SK-N-SH treated with all-trans-retinoic acid at 6 μM for 48 hours (cell line): Measurements from ENCODE around the gene HEPACAM2.

Source experiments
- ARNTL ChIP-seq: fragments of 450-650 bp; formaldehyde crosslinking; IDR thresholded peaks from 2 replicates; pipeline ENCODE4 v1.5.0; 2020; ENCODE audit warnings: low read depth, mild to moderate bottlenecking, moderate library complexity, borderline replicate concordance
- BACH2 ChIP-seq: fragments of 250-450 bp; sonication (Bioruptor Pico); IDR thresholded peaks from 2 replicates; pipeline ENCODE4 v1.9.0; 2021; ENCODE audit warnings: mild to moderate bottlenecking, borderline replicate concordance
- ESRRG ChIP-seq: fragments of 250-450 bp; sonication (Bioruptor Pico); IDR thresholded peaks from 2 replicates; pipeline ENCODE4 v1.6.1; 2021; ENCODE audit warnings: mild to moderate bottlenecking
- ISL1 ChIP-seq: fragments of 250-450 bp; sonication (Bioruptor Pico); IDR thresholded peaks from 2 replicates; pipeline ENCODE4 v2.1.2; 2022; ENCODE audit warnings: mild to moderate bottlenecking, moderate library complexity
- POU6F1 ChIP-seq: fragments of 250-450 bp; sonication (Bioruptor Pico); IDR thresholded peaks from 2 replicates; pipeline ENCODE4 v1.8.0; 2021; ENCODE audit warnings: low read depth, mild to moderate bottlenecking, moderate library complexity, borderline replicate concordance
- SNAI2 ChIP-seq: fragments of 250-450 bp; sonication (Bioruptor Pico); IDR thresholded peaks from 2 replicates; pipeline ENCODE4 v1.5.0; 2020; ENCODE audit warnings: mild to moderate bottlenecking, moderate library complexity
- TOX ChIP-seq: fragments of 250-450 bp; sonication (Bioruptor Pico); IDR thresholded peaks from 2 replicates; pipeline ENCODE4 v1.8.0; 2021; ENCODE audit warnings: mild to moderate bottlenecking, moderate library complexity, borderline replicate concordance
- ZC3H10 ChIP-seq: fragments of 250-450 bp; sonication (Bioruptor Pico); IDR thresholded peaks from 2 replicates; pipeline ENCODE4 v1.5.1; 2021; ENCODE audit warnings: mild to moderate bottlenecking, moderate library complexity
- ZFP30 ChIP-seq: fragments of 450-650 bp; formaldehyde crosslinking; IDR thresholded peaks from 2 replicates; pipeline ENCODE4 v1.5.0; 2022; ENCODE audit warnings: mild to moderate bottlenecking, moderate library complexity
- ZNF565 ChIP-seq: fragments of 450-650 bp; formaldehyde crosslinking; conservative IDR thresholded peaks from 2 replicates; pipeline ENCODE4 v1.5.0; 2020; ENCODE audit warnings: low read depth, mild to moderate bottlenecking, moderate library complexity
- ZNF70 ChIP-seq: fragments of 450-650 bp; formaldehyde crosslinking; IDR thresholded peaks from 2 replicates; pipeline ENCODE4 v1.5.0; 2020; ENCODE audit warnings: mild to moderate bottlenecking, moderate library complexity
- ZNF8 ChIP-seq: fragments of 450-650 bp; formaldehyde crosslinking; IDR thresholded peaks from 2 replicates; pipeline ENCODE4 v1.5.0; 2020; ENCODE audit warnings: mild to moderate bottlenecking, moderate library complexity
- TF ChIP-seq, protein P1 (sequence below): fragments of 250-450 bp; sonication (Bioruptor Pico); IDR thresholded peaks from 2 replicates; pipeline ENCODE4 v1.5.1; 2020; ENCODE audit warnings: low read depth, mild to moderate bottlenecking, moderate library complexity
- TF ChIP-seq, protein P2 (sequence below): fragments of 250-450 bp; sonication (Bioruptor Pico); IDR thresholded peaks from 2 replicates; pipeline ENCODE4 v1.8.0; 2020; ENCODE audit warnings: mild to moderate bottlenecking, moderate library complexity, borderline replicate concordance

GRCh38 chr7:93138576-93138975, 87.7 kb downstream of the HEPACAM2 start:
- TF ChIP-seq, protein P1, sequence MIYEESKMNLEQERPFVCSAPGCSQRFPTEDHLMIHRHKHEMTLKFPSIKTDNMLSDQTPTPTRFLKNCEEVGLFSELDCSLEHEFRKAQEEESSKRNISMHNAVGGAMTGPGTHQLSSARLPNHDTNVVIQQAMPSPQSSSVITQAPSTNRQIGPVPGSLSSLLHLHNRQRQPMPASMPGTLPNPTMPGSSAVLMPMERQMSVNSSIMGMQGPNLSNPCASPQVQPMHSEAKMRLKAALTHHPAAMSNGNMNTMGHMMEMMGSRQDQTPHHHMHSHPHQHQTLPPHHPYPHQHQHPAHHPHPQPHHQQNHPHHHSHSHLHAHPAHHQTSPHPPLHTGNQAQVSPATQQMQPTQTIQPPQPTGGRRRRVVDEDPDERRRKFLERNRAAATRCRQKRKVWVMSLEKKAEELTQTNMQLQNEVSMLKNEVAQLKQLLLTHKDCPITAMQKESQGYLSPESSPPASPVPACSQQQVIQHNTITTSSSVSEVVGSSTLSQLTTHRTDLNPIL (CRISPR knock-in tag): no peak
- TF ChIP-seq ESRRG (CRISPR knock-in tag): no peak
- TF ChIP-seq ZC3H10: no peak
- TF ChIP-seq BACH2 (CRISPR knock-in tag): no peak
- no peak for TF ChIP-seq ARNTL (CRISPR knock-in tag)
- TF ChIP-seq ZNF565 (CRISPR knock-in tag): no peak
- TF ChIP-seq ZFP30 (CRISPR knock-in tag): no peak
- TF ChIP-seq, protein P2, sequence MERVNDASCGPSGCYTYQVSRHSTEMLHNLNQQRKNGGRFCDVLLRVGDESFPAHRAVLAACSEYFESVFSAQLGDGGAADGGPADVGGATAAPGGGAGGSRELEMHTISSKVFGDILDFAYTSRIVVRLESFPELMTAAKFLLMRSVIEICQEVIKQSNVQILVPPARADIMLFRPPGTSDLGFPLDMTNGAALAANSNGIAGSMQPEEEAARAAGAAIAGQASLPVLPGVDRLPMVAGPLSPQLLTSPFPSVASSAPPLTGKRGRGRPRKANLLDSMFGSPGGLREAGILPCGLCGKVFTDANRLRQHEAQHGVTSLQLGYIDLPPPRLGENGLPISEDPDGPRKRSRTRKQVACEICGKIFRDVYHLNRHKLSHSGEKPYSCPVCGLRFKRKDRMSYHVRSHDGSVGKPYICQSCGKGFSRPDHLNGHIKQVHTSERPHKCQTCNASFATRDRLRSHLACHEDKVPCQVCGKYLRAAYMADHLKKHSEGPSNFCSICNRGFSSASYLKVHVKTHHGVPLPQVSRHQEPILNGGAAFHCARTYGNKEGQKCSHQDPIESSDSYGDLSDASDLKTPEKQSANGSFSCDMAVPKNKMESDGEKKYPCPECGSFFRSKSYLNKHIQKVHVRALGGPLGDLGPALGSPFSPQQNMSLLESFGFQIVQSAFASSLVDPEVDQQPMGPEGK (CRISPR knock-in tag): no peak
- TF ChIP-seq POU6F1 (CRISPR knock-in tag): no peak
- no peak for TF ChIP-seq ZNF70
- no peak for TF ChIP-seq ZNF8 (CRISPR knock-in tag)
- no peak for TF ChIP-seq TOX (CRISPR knock-in tag)
- TF ChIP-seq SNAI2: no peak
- no peak for TF ChIP-seq ISL1 (CRISPR knock-in tag)
